Measurements from ENCODE around the gene ADGRG6. TPM values are rescaled to one million over a fixed set of nuclear protein-coding genes. Genes with fewer than 3 reads are reported as not detected.

ADGRG6 gene
- total RNA-seq, 1 experiment from 2014 or later, result 2.5 TPM

GRCh38 chr6:142481466-142481865, 179.7 kb downstream of the ADGRG6 start:
- DNase-seq, result no peak
- Histone ChIP-seq H4K20me1 (ENCODE audit: control insufficient read depth, insufficient read depth, insufficient read length) (no peaks in the 10 kb centered on the region), H3K4me1 (ENCODE audit: insufficient read depth, low read length) (peaks cover 4% of the 10 kb centered on the region; the same call in 1 of the 2 replicates), H4K5ac (ENCODE audit: insufficient read length, low read depth, low read length) (no peak overlapping the region), H4K91ac (ENCODE audit: insufficient read length, low read depth, low read length) (no peak overlapping the region), H3K23ac (ENCODE audit: insufficient read length, low read depth, low read length) (no peak overlapping the region), H3K4me2 (ENCODE audit: insufficient read depth, insufficient read length, low read length) (no peak overlapping the region), H3K9me3 (ENCODE audit: control insufficient read depth, low read depth, low read length) (no peaks in the 10 kb centered on the region), H2BK20ac (ENCODE audit: low read depth, low read length, poor library complexity, severe bottlenecking) (no peak overlapping the region), H2BK120ac (ENCODE audit: low read depth, low read length, poor library complexity, severe bottlenecking) (no peak overlapping the region), H3K56ac (ENCODE audit: insufficient read length, low read depth, low read length) (no peak overlapping the region), H3K14ac (ENCODE audit: insufficient read depth, low read length) (no peak overlapping the region), H3K4ac (ENCODE audit: low read depth, low read length) (no peak overlapping the region), H3K79me2 (ENCODE audit: insufficient read depth, low read length) (no peaks in the 10 kb centered on the region), H2BK5ac (ENCODE audit: insufficient read length, low read length) (no peak overlapping the region), H2BK15ac (ENCODE audit: low read depth, low read length) (no peak overlapping the region), H2BK12ac (ENCODE audit: insufficient read length, low read depth, low read length) (no peak overlapping the region), H2AK5ac (ENCODE audit: insufficient read length, low read length) (no peak overlapping the region), H3K79me1 (ENCODE audit: insufficient read depth, low read depth, low read length, poor library complexity, severe bottlenecking) (no peaks in the 10 kb centered on the region), H3K9ac (ENCODE audit: extremely low read depth, insufficient read length, low read length) (no peak overlapping the region), H2AFZ (ENCODE audit: low read length) (no peak overlapping the region), H3K18ac (ENCODE audit: insufficient read length, low read depth, low read length) (no peak overlapping the region), H4K8ac (replicated peaks; ENCODE audit: insufficient read length, low read depth, low read length) (no peak overlapping the region), H3T11ph (ENCODE audit: low read length) (no peak overlapping the region), H3K27ac (ENCODE audit: insufficient read length, low read depth, low read length) (no peak overlapping the region), H3K27me3 (ENCODE audit: insufficient read depth, low read length) (no peaks in the 10 kb centered on the region), H3K23me2 (ENCODE audit: insufficient read length, low read depth, low read length, poor library complexity, severe bottlenecking) (no peaks in the 10 kb centered on the region)
- H3K4me1 Mint-ChIP-seq, result peaks cover 7 to 8% of the 10 kb centered on the region in 2 experiments; a peak in 3 of 4 replicates
- no peak overlapping the region for H3K27ac Mint-ChIP-seq
- H3K9me3 Mint-ChIP-seq, result peaks cover 0 to 2% of the 10 kb centered on the region in 2 experiments; a peak in 3 of 5 replicates
- no peaks in the 10 kb centered on the region for H3K27me3 Mint-ChIP-seq (ENCODE audit: low read depth)
- WGBS (ENCODE audit: extremely low coverage, insufficient read length, low lambda C conversion rate), result no CpG with 5 or more reads among the region's 4 CpGs
- no peak overlapping the region for H3K4me3 Mint-ChIP-seq
- no peak for TF ChIP-seq CTCF (conservative IDR thresholded peaks at IDR 0.05)
- peaks cover 0 to 2% (median 0%) of the 10 kb centered on the region in 3 experiments; a peak in 2 of 7 replicates for H3K36me3 Mint-ChIP-seq (ENCODE audit: insufficient read depth in 1 of 3, low read depth in 3 of 3)
